Transverse colon (tissue), 4 donors: Measurements from ENCODE around the gene WNT6. TPM values are rescaled to one million over a fixed set of nuclear protein-coding genes. Genes with fewer than 3 reads are reported as not detected.
A peak's percentile ranks its signal among the peaks of the same experiment; 100 is the strongest.

Experiments used
- DNase-seq: peaks from one replicate; pipeline ENCODE4 v3.0.0-alpha.2; 2019
- H3K27ac ChIP-seq, 4 donors: fragments of 200-600 bp; sonication (generic); 2 replicates each; pipeline ENCODE4 v1.5.1; 2016 to 2018; ENCODE audit warnings: inconsistent platforms in 4 of 4
- H3K27me3 ChIP-seq: fragments of 200-600 bp; sonication (generic); 2 replicates; pipeline ENCODE4 v1.5.1; 2017; ENCODE audit warnings: inconsistent platforms
- H3K36me3 ChIP-seq, 4 donors: fragments of 200-600 bp; sonication (generic); 2 replicates each; pipeline ENCODE4 v1.5.1; 2017 to 2019; ENCODE audit warnings: inconsistent platforms in 4 of 4
- H3K4me1 ChIP-seq, 4 donors: fragments of 200-600 bp; sonication (generic); 2 replicates each; pipeline ENCODE4 v1.5.1; 2017 to 2020; ENCODE audit warnings: inconsistent platforms in 4 of 4
- H3K4me3 ChIP-seq, 4 donors: fragments of 200-600 bp; sonication (generic); 1 replicate in 1 of 4; 2 replicates in 3 of 4; pipeline versions ENCODE4 v1.5.1 to v1.6.1; 2017 to 2019; ENCODE audit warnings: inconsistent platforms in 4 of 4
- H3K9me3 ChIP-seq, 2 donors: fragments of 200-600 bp; sonication (generic); 2 replicates each; pipeline ENCODE4 v1.5.1; 2017 to 2019; ENCODE audit warnings: inconsistent platforms in 2 of 2
- EP300 ChIP-seq: sonication (generic); formaldehyde crosslinking; IDR thresholded peaks from one replicate; pipeline ENCODE4 v1.6.1; 2017; ENCODE audit warnings: antibody characterized with exemption, low read depth
- POLR2A ChIP-seq: fragments of 450-650 bp; IDR thresholded peaks from one replicate; pipeline ENCODE4 v1.6.1; 2016; ENCODE audit warnings: antibody characterized with exemption, mild to moderate bottlenecking, moderate library complexity
- POLR2AphosphoS5 ChIP-seq, 3 donors: sonication (generic); formaldehyde crosslinking; IDR thresholded peaks; one replicate each; pipeline ENCODE4 v1.6.1; 2016; ENCODE audit warnings: antibody characterized with exemption in 3 of 3
- WGBS, 2 donors: methylation state at CpG; one replicate each; pipeline ENCODE4 v1.1.5; 2018; ENCODE audit warnings: low coverage in 1 of 2; 5-methylcytosine and 5-hydroxymethylcytosine counted together
- in situ Hi-C, 4 donors: fragments of 200-750 bp; cut with MboI; loops; one replicate each; pipeline versions ENCODE4 v1.15.0 to v1.15.1; 2017; ENCODE audit warnings: low sequenced_read_pairs in 3 of 4, low pct_ligation_motif_present in 1 of 4, low pct_unique_long_range_greater_than_20kb in 1 of 4
- intact Hi-C: fragments of 100-400 bp; cut with DNase I; formaldehyde crosslinking; loops from one replicate; pipeline ENCODE4 v1.15.1; 2023; ENCODE audit warnings: low total_unique reads
- small RNA-seq, 4 donors: library from RNA; depleted of rRNA; stranded (forward); fragments of <200 nt; gene quantifications; one replicate each; pipeline ENCODE3, GENCODE V24; 2016
- total RNA-seq, 4 donors: library from RNA; depleted of rRNA; stranded (reverse); fragments of >200 nt; gene quantifications; one replicate each; pipeline ENCODE4 v1.1.0, GENCODE V29; 2016
- TF ChIP-seq, protein P1 (sequence below), 5 experiments: fragments of 200-600 bp in 3 of 5; fragments of 450-650 bp in 2 of 5; sonication (generic) in 3 of 5; IDR thresholded peaks; 1 replicate in 2 of 5; 2 replicates in 3 of 5; pipeline ENCODE4 v1.5.1; 2016 to 2017; ENCODE audit warnings: antibody characterized with exemption in 5 of 5, inconsistent platforms in 3 of 5, mild to moderate bottlenecking in 2 of 5, moderate library complexity in 1 of 5

The WNT6 gene
- total RNA-seq, 4 donors from 2014 or later: 0.82 to 164 (median 1.7) TPM; not detected in 1

DNA sequence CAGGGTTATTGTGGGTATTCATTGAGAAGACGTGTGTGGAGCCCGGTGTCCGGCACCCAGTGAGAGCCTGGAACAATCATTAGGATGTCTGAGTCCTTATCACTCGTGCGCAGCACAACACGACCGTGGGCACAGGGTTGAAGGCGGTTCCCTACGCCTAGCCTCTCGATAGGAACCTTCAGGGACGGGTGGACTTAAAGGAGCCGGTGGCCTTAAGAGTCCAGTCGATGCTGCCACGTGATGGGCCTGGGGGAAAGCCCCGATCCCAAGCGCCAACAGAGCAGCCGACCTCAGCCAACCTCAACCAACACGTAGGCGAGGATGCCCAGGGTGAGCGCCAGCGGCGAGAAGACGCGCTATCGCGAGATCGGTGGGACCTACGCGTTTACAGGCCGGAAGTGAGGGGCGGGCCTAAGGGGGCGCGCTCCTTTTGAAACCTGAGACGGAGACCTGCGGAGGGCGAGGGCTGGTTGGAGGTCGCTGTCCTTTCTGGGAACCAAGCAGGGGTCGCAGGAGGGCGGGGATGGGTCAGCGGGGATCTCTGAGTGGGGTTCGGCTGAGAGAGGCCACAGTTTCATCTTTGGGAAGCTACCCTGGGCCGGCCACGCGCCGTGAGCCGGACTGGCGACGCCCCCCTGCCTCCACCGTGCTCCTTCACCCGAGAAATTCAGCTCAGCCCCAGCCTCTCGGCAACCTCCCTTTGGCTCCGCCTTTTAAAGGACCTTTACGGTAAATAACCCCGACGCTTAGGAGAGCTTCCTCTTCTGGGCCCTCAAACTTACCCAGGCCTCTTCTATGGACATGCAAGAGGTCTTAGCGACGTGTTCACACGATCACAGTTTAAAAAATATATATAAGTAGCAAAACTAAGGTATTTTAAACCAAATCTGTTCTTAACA is 49.4 kb downstream of the WNT6 start:
- Histone ChIP-seq H3K27me3 (peaks cover 31% of the 10 kb centered on the region), H3K9me3 (no peaks in the 10 kb centered on the region), H3K36me3 (no peaks in the 10 kb centered on the region), H3K4me3 (peak overlapping the region; percentile 22 to 68 (median 40)), H3K27ac (peak overlapping the region in 1 of 4 donors; percentile 9), H3K4me1 (peaks cover 4 to 13% (median 11%) of the 10 kb centered on the region in 4 donors)
- in situ Hi-C loops: no loop called here
- DNase-seq: peak; percentile 93
- intact Hi-C loops: no loop called here
- TF ChIP-seq POLR2A (no peak), EP300 (no peak), POLR2AphosphoS5 (IDR thresholded peaks at IDR 0.05) (no peak)
- TF ChIP-seq, protein P1, sequence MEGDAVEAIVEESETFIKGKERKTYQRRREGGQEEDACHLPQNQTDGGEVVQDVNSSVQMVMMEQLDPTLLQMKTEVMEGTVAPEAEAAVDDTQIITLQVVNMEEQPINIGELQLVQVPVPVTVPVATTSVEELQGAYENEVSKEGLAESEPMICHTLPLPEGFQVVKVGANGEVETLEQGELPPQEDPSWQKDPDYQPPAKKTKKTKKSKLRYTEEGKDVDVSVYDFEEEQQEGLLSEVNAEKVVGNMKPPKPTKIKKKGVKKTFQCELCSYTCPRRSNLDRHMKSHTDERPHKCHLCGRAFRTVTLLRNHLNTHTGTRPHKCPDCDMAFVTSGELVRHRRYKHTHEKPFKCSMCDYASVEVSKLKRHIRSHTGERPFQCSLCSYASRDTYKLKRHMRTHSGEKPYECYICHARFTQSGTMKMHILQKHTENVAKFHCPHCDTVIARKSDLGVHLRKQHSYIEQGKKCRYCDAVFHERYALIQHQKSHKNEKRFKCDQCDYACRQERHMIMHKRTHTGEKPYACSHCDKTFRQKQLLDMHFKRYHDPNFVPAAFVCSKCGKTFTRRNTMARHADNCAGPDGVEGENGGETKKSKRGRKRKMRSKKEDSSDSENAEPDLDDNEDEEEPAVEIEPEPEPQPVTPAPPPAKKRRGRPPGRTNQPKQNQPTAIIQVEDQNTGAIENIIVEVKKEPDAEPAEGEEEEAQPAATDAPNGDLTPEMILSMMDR (IDR thresholded peaks at IDR 0.05): no peak
- 0 to 4% methylated on average over 4 to 54 of the region's 58 CpGs for WGBS, 2 donors

DNA sequence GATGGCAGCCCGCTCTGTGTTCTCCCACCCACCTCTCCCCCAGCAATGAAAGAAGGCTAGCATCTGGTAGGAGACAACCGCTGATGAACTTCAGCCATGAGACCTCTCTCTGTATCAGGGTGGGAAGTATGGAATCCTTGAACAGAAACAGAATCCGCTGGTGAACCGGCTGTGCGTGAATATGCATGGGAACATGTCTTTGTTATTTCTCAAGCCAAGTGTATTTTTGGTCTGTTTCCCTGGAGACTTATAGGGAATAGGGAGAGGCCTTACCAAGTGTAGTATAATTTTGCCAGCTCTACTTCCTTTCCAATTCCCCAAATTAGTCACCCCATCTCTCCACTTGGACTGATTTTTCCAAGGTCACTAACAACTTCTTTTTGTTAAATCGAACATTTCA is 51.1 kb downstream of the WNT6 start:
- TF ChIP-seq, protein P1 (IDR thresholded peaks at IDR 0.05): no peak
- TF ChIP-seq EP300: no peak
- TF ChIP-seq POLR2A: no peak
- TF ChIP-seq POLR2AphosphoS5 (IDR thresholded peaks at IDR 0.05): no peak
- intact Hi-C loops (no loop called here), in situ Hi-C loops (no loop called here)
- Histone ChIP-seq H3K4me3 (no peak overlapping the region), H3K27me3 (peaks cover 15% of the 10 kb centered on the region), H3K4me1 (peaks cover 4 to 13% (median 11%) of the 10 kb centered on the region in 4 donors), H3K9me3 (no peaks in the 10 kb centered on the region), H3K36me3 (no peaks in the 10 kb centered on the region), H3K27ac (no peak overlapping the region)
- WGBS, 2 donors: 90 to 93% methylated on average over 3 to 6 of the region's 6 CpGs
- DNase-seq: no peak

DNA sequence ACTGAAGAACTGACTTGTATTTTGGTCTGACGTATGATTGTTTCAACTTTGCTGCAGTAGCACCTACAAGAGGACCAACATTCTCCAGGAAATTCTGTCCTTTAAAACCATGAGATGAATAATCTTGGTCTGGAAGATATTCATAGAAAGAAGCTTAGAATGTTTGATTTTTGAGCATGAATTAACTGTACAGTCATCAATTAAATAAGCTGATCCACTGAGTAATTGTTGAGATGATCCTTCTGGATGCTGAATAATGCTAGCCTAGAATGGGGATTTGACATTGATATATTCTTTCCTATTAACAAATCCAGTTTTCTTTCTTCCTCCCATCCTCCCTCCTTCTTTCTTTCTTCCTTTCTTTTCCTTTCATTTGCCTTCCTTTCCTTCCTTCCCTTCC is 60.9 kb downstream of the WNT6 start:
- in situ Hi-C loops (no loop called here), intact Hi-C loops (no loop called here)
- no peak for TF ChIP-seq EP300
- no peak for TF ChIP-seq POLR2A
- TF ChIP-seq, protein P1 (IDR thresholded peaks at IDR 0.05): no peak
- TF ChIP-seq POLR2AphosphoS5 (IDR thresholded peaks at IDR 0.05): no peak
- H3K36me3 ChIP-seq: no peaks in the 10 kb centered on the region
- no peak overlapping the region for H3K4me3 ChIP-seq
- H3K27me3 ChIP-seq: peaks cover 25% of the 10 kb centered on the region
- DNase-seq: no peak
- H3K4me1 ChIP-seq: peaks cover 0 to 5% (median 0%) of the 10 kb centered on the region in 4 donors
- 93 to 100% methylated on average over 1 of the region's 1 CpG for WGBS, 2 donors
- peaks cover 0 to 3% of the 10 kb centered on the region in 2 donors for H3K9me3 ChIP-seq
- H3K27ac ChIP-seq: no peak overlapping the region

Small RNA genes within 50 kb of the gene (small RNA-seq; reads per million reads assigned to genes)
- 0 reads per million in 4 donors for gene RNU6-642P

Other genes starting within 250 kb of the WNT6 start
- 10 to 100 TPM; 18.5 to 58.0 (median 24.5) TPM for gene ZNF142, start 200.2 kb upstream of the WNT6 start, total RNA-seq
- 10 to 100 TPM; 40.3 to 51.3 (median 42.8) TPM for gene BCS1L, start 200.1 kb upstream of the WNT6 start, total RNA-seq
- gene RNF25, start 187.8 kb upstream of the WNT6 start, total RNA-seq: 10 to 100 TPM in 3 of 4 donors, 1 to 10 TPM in 1; 1.6 to 52.7 (median 12.7) TPM
- 10 to 100 TPM; 34.5 to 73.6 (median 44.8) TPM for gene STK36, start 187.7 kb upstream of the WNT6 start, total RNA-seq
- 10 to 100 TPM in 3 of 4 donors, 1 to 10 TPM in 1; 6.0 to 26.0 (median 15.9) TPM for gene TTLL4, start 149.0 kb upstream of the WNT6 start, total RNA-seq
- gene CYP27A1, start 77.7 kb upstream of the WNT6 start, total RNA-seq: 100 to 1,000 TPM in 1 of 4 donors, 10 to 100 TPM in 3; 48.3 to 159 (median 75.5) TPM
- gene PRKAG3, start 28.0 kb upstream of the WNT6 start, total RNA-seq: not detected
- gene WNT10A, start 21.0 kb downstream of the WNT6 start, total RNA-seq: 1 to 10 TPM in 1 of 4 donors, under 1 TPM in 1, not detected in 2; 0.27 to 1.6 TPM
- gene CDK5R2, start 99.9 kb downstream of the WNT6 start, total RNA-seq: under 1 TPM in 1 of 4 donors, not detected in 3; 0.41 TPM
- gene FEV, start 125.4 kb downstream of the WNT6 start, total RNA-seq: 1 to 10 TPM in 2 of 4 donors, not detected in 2; 1.9 to 8.2 TPM
- 1 to 10 TPM in 1 of 4 donors, not detected in 3; 5.6 TPM for gene CRYBA2, start 133.6 kb downstream of the WNT6 start, total RNA-seq
- gene CFAP65, start 181.7 kb downstream of the WNT6 start, total RNA-seq: 1 to 10 TPM in 2 of 4 donors, under 1 TPM in 1, not detected in 1; 0.64 to 3.0 (median 1.5) TPM
- gene IHH, start 201.1 kb downstream of the WNT6 start, total RNA-seq: 10 to 100 TPM; 21.1 to 67.4 (median 65.5) TPM